AG04450 (cell line): ENCODE measurements around the gene HTR5A. TPM values are rescaled to one million over a fixed set of nuclear protein-coding genes. Genes with fewer than 3 reads are reported as not detected.
A peak's percentile ranks its signal among the peaks of the same experiment; 100 is the strongest.
"Not testable (repeated sequence)": the region's sequence is repeated elsewhere in the genome, so short reads cannot be mapped to it uniquely, and the experiment has no call there.

ENCODE experiments used
- CTCF ChIA-PET: fragments of 300-600, 350-600 bp; formaldehyde crosslinking; extraction: SDS; loops from one replicate; lab custom pipeline; 2022; ENCODE audit warnings: antibody characterized with exemption, inconsistent platforms; lab: Charles Lee
- POLR2A ChIA-PET: fragments of 350-600 bp; formaldehyde crosslinking; extraction: SDS; loops from one replicate; lab custom pipeline; 2021; ENCODE audit warnings: antibody characterized with exemption, inconsistent platforms; lab: Yijun Ruan, JAX
- DNase-seq: peaks from one replicate; pipeline ENCODE4 v3.0.0-alpha.2; 2011; ENCODE audit warnings: low read depth, low spot score
- H3K27ac ChIP-seq: one replicate; pipeline ENCODE4 v1.5.1; 2012; ENCODE audit warnings: low read depth, low read length, control low read depth
- H3K27me3 ChIP-seq: one replicate; pipeline ENCODE4 v1.6.0; 2012; ENCODE audit warnings: low read length; ENCODE audit not compliant: control insufficient read depth, insufficient read depth
- H3K4me3 ChIP-seq: 2 replicates; pipeline ENCODE4 v1.5.1; 2011; ENCODE audit warnings: mild to moderate bottlenecking, low read depth, low read length, control low read depth
- H3K9me3 ChIP-seq: 2 replicates; pipeline ENCODE4 v1.5.1; 2012; ENCODE audit warnings: low read length; ENCODE audit not compliant: control insufficient read depth, insufficient read depth
- CTCF ChIP-seq: IDR thresholded peaks from 2 replicates; pipeline ENCODE4 v1.5.1; 2011; ENCODE audit warnings: low read depth, low read length, control low read depth, inconsistent platforms
- polyA minus RNA-seq: library from RNA; depleted of rRNA, polyadenylated mRNA; stranded (reverse); fragments of >200 nt; gene quantifications from 2 replicates; pipeline ENCODE4 v1.2.3, GENCODE V29; 2011; rRNA and poly(A)+ RNA removed
- polyA plus RNA-seq: library from polyadenylated mRNA; depleted of rRNA; stranded (reverse); fragments of >200 nt; gene quantifications from 2 replicates; pipeline ENCODE4 v1.2.3, GENCODE V29; 2011; rRNA removed

The HTR5A gene
- polyA plus RNA-seq (not detected in 2 replicates), polyA minus RNA-seq (not detected in 2 replicates)

- Histone ChIP-seq H3K4me3 (no peak within 1 kb of the TSS), H3K27ac (no peak within 1 kb of the TSS), H3K9me3 (peaks cover 10% of the 10 kb centered on the region; the same call in 1 of the 2 replicates), H3K27me3 (peaks cover 6% of the 10 kb centered on the region)
- peak; percentile 59 for DNase-seq
- CTCF ChIA-PET: interaction anchor here (1.9 kb wide), 1 partner anchor 275 kb away, joined by 9 read pairs; no protein-coding TSS in a partner anchor
- peak; percentile 12; the same call in 1 of the 2 replicates for TF ChIP-seq CTCF
- POLR2A ChIA-PET: no interaction called here
Measured at GRCh38 chr7:155069992-155070751, at the start of gene HTR5A. Gene HTR5A (plus strand): TSS chr7:155070324. CDS start chr7:155070900, 576 bp downstream.

- no peak for TF ChIP-seq CTCF
- ChIA-PET POLR2A (no interaction called here), CTCF (interaction anchor here (1.5 kb wide), 1 partner anchor 324 kb away, joined by 4 read pairs; no protein-coding TSS in a partner anchor)
- Histone ChIP-seq H3K4me3 (no peak overlapping the region), H3K9me3 (no peaks in the 10 kb centered on the region), H3K27ac (no peak overlapping the region), H3K27me3 (no peaks in the 10 kb centered on the region)
- no peak for DNase-seq
Measured at GRCh38 chr7:155020996-155021395, 49.1 kb upstream of the HTR5A start.

- Histone ChIP-seq H3K4me3 (no peak overlapping the region), H3K27me3 (no peaks in the 10 kb centered on the region), H3K27ac (no peak overlapping the region), H3K9me3 (no peaks in the 10 kb centered on the region)
- DNase-seq: no peak
- TF ChIP-seq CTCF: no peak
- ChIA-PET CTCF (interaction anchor here (1.5 kb wide), 1 partner anchor 323 kb away, joined by 4 read pairs; no protein-coding TSS in a partner anchor), POLR2A (no interaction called here)
Measured at GRCh38 chr7:155021699-155022145, 48.4 kb upstream of the HTR5A start.

- ChIA-PET POLR2A (no interaction called here), CTCF (no interaction called here)
- DNase-seq: no peak
- no peaks in the 10 kb centered on the region for H3K27me3 ChIP-seq
- no peaks in the 10 kb centered on the region for H3K9me3 ChIP-seq
- TF ChIP-seq CTCF: no peak
- H3K4me3 ChIP-seq: no peak overlapping the region
- H3K27ac ChIP-seq: no peak overlapping the region
Measured at GRCh38 chr7:155027879-155028278, 42.2 kb upstream of the HTR5A start.

GRCh38 chr7:155032978-155033377 lies 37.1 kb upstream of the HTR5A start:
- H3K4me3 ChIP-seq: no peak overlapping the region
- ChIA-PET POLR2A (no interaction called here), CTCF (no interaction called here)
- no peak overlapping the region for H3K27ac ChIP-seq
- no peak for DNase-seq
- H3K27me3 ChIP-seq: no peaks in the 10 kb centered on the region
- peak; percentile 4; the same call in 1 of the 2 replicates for TF ChIP-seq CTCF
- no peaks in the 10 kb centered on the region for H3K9me3 ChIP-seq

- DNase-seq, H3K4me3 ChIP-seq, H3K9me3 ChIP-seq, H3K27ac ChIP-seq, POLR2A ChIA-PET, CTCF ChIA-PET, H3K27me3 ChIP-seq: not testable (repeated sequence)
Measured at GRCh38 chr7:155034495-155034894, 35.6 kb upstream of the HTR5A start.
